ENCODE results near the gene UBE2E1. TPM values are rescaled to one million over a fixed set of nuclear protein-coding genes. Genes with fewer than 3 reads are reported as not detected.

The UBE2E1 gene
- total and polyA plus RNA-seq, 2 donors from 2014 or later: 69.1 to 83.2 TPM

DNA sequence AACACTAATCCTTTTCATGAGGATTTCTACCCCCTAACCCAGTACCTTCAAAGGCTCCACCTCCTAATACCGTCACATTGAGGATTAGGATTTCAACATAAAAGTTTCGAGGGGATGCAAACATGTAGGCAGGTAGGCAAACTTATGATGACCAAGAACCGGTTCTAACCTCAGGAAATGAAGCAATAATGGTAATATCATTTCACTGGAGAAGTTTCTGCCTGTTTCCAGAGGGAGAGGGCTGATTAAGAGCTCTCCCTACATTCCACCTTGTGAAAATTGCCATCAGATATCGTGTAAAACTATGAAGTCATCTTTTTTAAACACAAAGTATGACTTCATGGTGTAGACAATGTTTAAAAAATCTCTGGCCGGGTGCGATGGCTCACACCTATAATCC, 79.5 kb downstream of the UBE2E1 start:
- Histone ChIP-seq H3K4me3 (ENCODE audit: low read length in 3 of 3) (no peak overlapping the region), H3K27me3 (ENCODE audit: control insufficient read depth, insufficient read depth, low read length) (no peaks in the 10 kb centered on the region), H3K9me3 (ENCODE audit: control insufficient read depth in 2 of 3, insufficient read depth in 1 of 3, low read length in 3 of 3) (no peaks in the 10 kb centered on the region), H3K9ac (ENCODE audit: low read length in 3 of 3) (no peak overlapping the region), H3K27ac (ENCODE audit: low read depth in 2 of 2, low read length in 2 of 2) (no peak overlapping the region), H3K36me3 (ENCODE audit: control insufficient read depth in 2 of 3, insufficient read depth in 3 of 3, low read length in 3 of 3) (no peaks in the 10 kb centered on the region), H3K4me1 (ENCODE audit: control insufficient read depth in 2 of 3, insufficient read depth in 2 of 3, low read depth in 1 of 3, low read length in 3 of 3) (no peaks in the 10 kb centered on the region)
- TF ChIP-seq, protein P1, sequence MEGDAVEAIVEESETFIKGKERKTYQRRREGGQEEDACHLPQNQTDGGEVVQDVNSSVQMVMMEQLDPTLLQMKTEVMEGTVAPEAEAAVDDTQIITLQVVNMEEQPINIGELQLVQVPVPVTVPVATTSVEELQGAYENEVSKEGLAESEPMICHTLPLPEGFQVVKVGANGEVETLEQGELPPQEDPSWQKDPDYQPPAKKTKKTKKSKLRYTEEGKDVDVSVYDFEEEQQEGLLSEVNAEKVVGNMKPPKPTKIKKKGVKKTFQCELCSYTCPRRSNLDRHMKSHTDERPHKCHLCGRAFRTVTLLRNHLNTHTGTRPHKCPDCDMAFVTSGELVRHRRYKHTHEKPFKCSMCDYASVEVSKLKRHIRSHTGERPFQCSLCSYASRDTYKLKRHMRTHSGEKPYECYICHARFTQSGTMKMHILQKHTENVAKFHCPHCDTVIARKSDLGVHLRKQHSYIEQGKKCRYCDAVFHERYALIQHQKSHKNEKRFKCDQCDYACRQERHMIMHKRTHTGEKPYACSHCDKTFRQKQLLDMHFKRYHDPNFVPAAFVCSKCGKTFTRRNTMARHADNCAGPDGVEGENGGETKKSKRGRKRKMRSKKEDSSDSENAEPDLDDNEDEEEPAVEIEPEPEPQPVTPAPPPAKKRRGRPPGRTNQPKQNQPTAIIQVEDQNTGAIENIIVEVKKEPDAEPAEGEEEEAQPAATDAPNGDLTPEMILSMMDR (IDR thresholded peaks at IDR 0.05; ENCODE audit: borderline replicate concordance, extremely low read depth, insufficient read depth): no peak
- intact Hi-C loops (cut with DNase I): no loop called here
- no peak for FAIRE-seq
- DNase-seq: no peak

DNA sequence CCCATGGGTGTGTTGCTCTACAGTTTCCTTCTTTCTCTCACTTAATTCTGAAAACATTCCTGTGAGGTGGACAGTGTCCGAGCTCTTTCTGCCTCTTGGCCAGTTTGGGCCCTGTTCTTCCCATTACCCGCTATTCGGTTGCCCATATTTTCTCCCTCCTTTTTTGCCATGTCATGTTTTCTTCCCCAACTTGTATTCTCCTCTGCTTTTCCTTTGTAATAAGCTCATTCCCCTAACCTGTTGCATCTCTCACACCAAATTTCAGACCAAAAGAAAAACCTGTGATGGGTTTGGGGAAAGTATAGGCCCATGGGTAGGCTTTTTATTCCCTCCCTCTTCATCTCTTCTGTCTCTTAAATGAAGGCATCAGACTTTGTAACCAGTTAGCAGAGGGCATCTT, 80.6 kb downstream of the UBE2E1 start:
- H3K27me3 ChIP-seq (ENCODE audit: control insufficient read depth, insufficient read depth, low read length): no peaks in the 10 kb centered on the region
- H3K9ac ChIP-seq (ENCODE audit: low read length in 3 of 3): no peak overlapping the region
- no peaks in the 10 kb centered on the region for H3K9me3 ChIP-seq (ENCODE audit: control insufficient read depth in 2 of 3, insufficient read depth in 1 of 3, low read length in 3 of 3)
- H3K27ac ChIP-seq (ENCODE audit: low read depth in 2 of 2, low read length in 2 of 2): no peak overlapping the region
- no peak overlapping the region for H3K4me3 ChIP-seq (ENCODE audit: low read length in 3 of 3)
- no peak for FAIRE-seq
- H3K36me3 ChIP-seq (ENCODE audit: control insufficient read depth in 2 of 3, insufficient read depth in 3 of 3, low read length in 3 of 3): no peaks in the 10 kb centered on the region
- no peaks in the 10 kb centered on the region for H3K4me1 ChIP-seq (ENCODE audit: control insufficient read depth in 2 of 3, insufficient read depth in 2 of 3, low read depth in 1 of 3, low read length in 3 of 3)
- no peak for DNase-seq
- intact Hi-C loops (cut with DNase I): no loop called here
- TF ChIP-seq, protein P1 (IDR thresholded peaks at IDR 0.05; ENCODE audit: borderline replicate concordance, extremely low read depth, insufficient read depth): no peak

DNA sequence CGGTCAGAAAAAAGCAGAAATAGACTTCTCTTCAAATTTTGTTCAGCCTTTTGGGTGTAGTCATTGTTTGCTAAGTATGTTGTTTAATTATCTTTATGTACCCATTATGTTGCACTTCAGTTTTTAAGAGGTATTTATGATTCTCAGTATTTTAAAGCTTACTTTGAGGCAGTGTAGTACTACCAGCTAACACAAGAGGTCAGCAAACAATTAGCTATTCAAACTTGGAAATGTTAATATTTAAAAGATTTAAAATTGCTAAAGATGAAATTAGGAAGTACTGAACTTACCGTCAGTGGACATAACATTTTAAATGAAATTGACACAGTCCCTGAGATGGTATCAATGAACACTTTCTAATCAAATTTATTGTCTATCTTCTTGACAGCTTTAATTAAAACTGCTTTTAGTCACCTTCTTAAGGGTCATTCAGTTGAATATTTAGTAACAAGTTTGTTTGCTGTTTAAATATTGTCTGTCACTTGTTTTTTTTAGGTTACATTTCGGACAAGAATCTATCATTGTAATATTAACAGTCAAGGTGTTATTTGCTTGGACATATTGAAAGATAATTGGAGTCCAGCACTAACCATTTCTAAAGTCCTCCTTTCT, 83.0 kb downstream of the UBE2E1 start:
- no peak overlapping the region for H3K4me3 ChIP-seq (ENCODE audit: low read length in 3 of 3)
- intact Hi-C loops (cut with DNase I): no loop called here
- H3K27ac ChIP-seq (ENCODE audit: low read depth in 2 of 2, low read length in 2 of 2): no peak overlapping the region
- no peaks in the 10 kb centered on the region for H3K36me3 ChIP-seq (ENCODE audit: control insufficient read depth in 2 of 3, insufficient read depth in 3 of 3, low read length in 3 of 3)
- TF ChIP-seq, protein P1 (IDR thresholded peaks at IDR 0.05; ENCODE audit: borderline replicate concordance, extremely low read depth, insufficient read depth): peak; percentile 77
- no peaks in the 10 kb centered on the region for H3K4me1 ChIP-seq (ENCODE audit: control insufficient read depth in 2 of 3, insufficient read depth in 2 of 3, low read depth in 1 of 3, low read length in 3 of 3)
- no peak overlapping the region for H3K9ac ChIP-seq (ENCODE audit: low read length in 3 of 3)
- FAIRE-seq (peak; percentile 93), DNase-seq (peak in 1 of 5 donors; percentile 54)
- no peaks in the 10 kb centered on the region for H3K27me3 ChIP-seq (ENCODE audit: control insufficient read depth, insufficient read depth, low read length)
- no peaks in the 10 kb centered on the region for H3K9me3 ChIP-seq (ENCODE audit: control insufficient read depth in 2 of 3, insufficient read depth in 1 of 3, low read length in 3 of 3)

DNA sequence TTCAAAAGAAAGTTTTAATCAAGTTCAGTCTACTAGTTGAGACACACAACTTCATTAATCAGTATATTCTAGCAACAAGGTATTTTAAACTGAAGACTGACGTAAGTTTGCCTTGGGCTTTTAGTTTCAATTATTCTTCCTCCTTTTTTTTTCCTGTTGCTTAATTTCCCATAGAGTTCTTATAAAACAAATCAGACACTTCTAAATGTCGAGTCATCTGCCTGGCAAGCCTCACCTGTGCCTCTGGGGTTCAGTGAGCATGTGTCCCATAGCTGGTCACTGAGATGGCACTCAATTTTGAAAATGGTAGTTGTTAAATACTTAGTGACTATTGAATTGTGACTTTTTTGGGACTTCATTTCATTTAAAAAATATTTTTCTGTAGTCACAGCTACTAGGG, 83.6 kb downstream of the UBE2E1 start:
- Histone ChIP-seq H3K4me3 (ENCODE audit: low read length in 3 of 3) (no peak overlapping the region), H3K9me3 (ENCODE audit: control insufficient read depth in 2 of 3, insufficient read depth in 1 of 3, low read length in 3 of 3) (no peaks in the 10 kb centered on the region), H3K4me1 (ENCODE audit: control insufficient read depth in 2 of 3, insufficient read depth in 2 of 3, low read depth in 1 of 3, low read length in 3 of 3) (no peaks in the 10 kb centered on the region), H3K9ac (ENCODE audit: low read length in 3 of 3) (no peak overlapping the region), H3K27me3 (ENCODE audit: control insufficient read depth, insufficient read depth, low read length) (no peaks in the 10 kb centered on the region), H3K36me3 (ENCODE audit: control insufficient read depth in 2 of 3, insufficient read depth in 3 of 3, low read length in 3 of 3) (no peaks in the 10 kb centered on the region), H3K27ac (ENCODE audit: low read depth in 2 of 2, low read length in 2 of 2) (no peak overlapping the region)
- TF ChIP-seq, protein P1 (IDR thresholded peaks at IDR 0.05; ENCODE audit: borderline replicate concordance, extremely low read depth, insufficient read depth): no peak
- FAIRE-seq (no peak), DNase-seq (no peak)
- intact Hi-C loops (cut with DNase I): no loop called here

Data from kidney (tissue), 14 donors.